ENCODE results near the gene DOCK2.
"Not testable (repeated sequence)": the region's sequence is repeated elsewhere in the genome, so short reads cannot be mapped to it uniquely, and the experiment has no call there.

DOCK2 gene

GRCh38 chr5:169801781-169802180 is 164.7 kb downstream of the DOCK2 start:
- H3K4me3 Mint-ChIP-seq = no peak overlapping the region
- H3K9me3 Mint-ChIP-seq = no peaks in the 10 kb centered on the region
- H3K27ac Mint-ChIP-seq = peak overlapping the region; percentile 73
- peaks cover 91% of the 10 kb centered on the region for H3K36me3 Mint-ChIP-seq (ENCODE audit: low read depth)
- no peaks in the 10 kb centered on the region for H3K27me3 Mint-ChIP-seq
- DNase-seq = no peak
- peaks cover 59% of the 10 kb centered on the region for H3K4me1 Mint-ChIP-seq (ENCODE audit: low read depth)

- Mint-ChIP-seq H3K4me3 (no peak overlapping the region), H3K9me3 (no peaks in the 10 kb centered on the region), H3K36me3 (ENCODE audit: low read depth) (peaks cover 91% of the 10 kb centered on the region), H3K27ac (peak overlapping the region; percentile 44), H3K4me1 (ENCODE audit: low read depth) (peaks cover 57% of the 10 kb centered on the region), H3K27me3 (no peaks in the 10 kb centered on the region)
- no peak for DNase-seq
These were observed 166.3 kb downstream of the DOCK2 start for GRCh38 chr5:169803077-169803981.

- peak overlapping the region; percentile 54 for H3K4me3 Mint-ChIP-seq
- no peaks in the 10 kb centered on the region for H3K27me3 Mint-ChIP-seq
- peaks cover 58% of the 10 kb centered on the region for H3K4me1 Mint-ChIP-seq (ENCODE audit: low read depth)
- H3K27ac Mint-ChIP-seq = peak overlapping the region; percentile 96
- no peak for DNase-seq
- H3K36me3 Mint-ChIP-seq (ENCODE audit: low read depth) = peaks cover 92% of the 10 kb centered on the region
- H3K9me3 Mint-ChIP-seq = no peaks in the 10 kb centered on the region
These were observed 167.8 kb downstream of the DOCK2 start for GRCh38 chr5:169804861-169805260.

- peak; percentile 66 for DNase-seq
- peaks cover 56% of the 10 kb centered on the region for H3K4me1 Mint-ChIP-seq (ENCODE audit: low read depth)
- peak overlapping the region; percentile 54 for H3K4me3 Mint-ChIP-seq
- H3K27me3 Mint-ChIP-seq = no peaks in the 10 kb centered on the region
- no peaks in the 10 kb centered on the region for H3K9me3 Mint-ChIP-seq
- peaks cover 92% of the 10 kb centered on the region for H3K36me3 Mint-ChIP-seq (ENCODE audit: low read depth)
- H3K27ac Mint-ChIP-seq = peak overlapping the region; percentile 96
These were observed 168.5 kb downstream of the DOCK2 start for GRCh38 chr5:169805527-169805934.

GRCh38 chr5:169805937-169806700 is 169.0 kb downstream of the DOCK2 start:
- Mint-ChIP-seq H3K27me3 (no peaks in the 10 kb centered on the region), H3K9me3 (no peaks in the 10 kb centered on the region), H3K4me1 (ENCODE audit: low read depth) (peaks cover 54% of the 10 kb centered on the region), H3K27ac (peak overlapping the region; percentile 96), H3K4me3 (peak overlapping the region; percentile 54), H3K36me3 (ENCODE audit: low read depth) (peaks cover 96% of the 10 kb centered on the region)
- DNase-seq = no peak

GRCh38 chr5:169808118-169808581 is 171.1 kb downstream of the DOCK2 start:
- DNase-seq = no peak
- peaks cover 94% of the 10 kb centered on the region for H3K36me3 Mint-ChIP-seq (ENCODE audit: low read depth)
- H3K9me3 Mint-ChIP-seq = no peaks in the 10 kb centered on the region
- H3K4me1 Mint-ChIP-seq (ENCODE audit: low read depth) = peaks cover 41% of the 10 kb centered on the region
- H3K27ac Mint-ChIP-seq = peak overlapping the region; percentile 22
- H3K4me3 Mint-ChIP-seq = no peak overlapping the region
- H3K27me3 Mint-ChIP-seq = no peaks in the 10 kb centered on the region

GRCh38 chr5:169808880-169809279 is 171.8 kb downstream of the DOCK2 start:
- not testable (repeated sequence) for H3K4me3 Mint-ChIP-seq, H3K27ac Mint-ChIP-seq, DNase-seq, H3K27me3 Mint-ChIP-seq, H3K9me3 Mint-ChIP-seq
- H3K4me1 Mint-ChIP-seq (ENCODE audit: low read depth) = peaks cover 34% of the 10 kb centered on the region
- H3K36me3 Mint-ChIP-seq (ENCODE audit: low read depth) = peaks cover 94% of the 10 kb centered on the region

- DNase-seq = no peak
- no peaks in the 10 kb centered on the region for H3K9me3 Mint-ChIP-seq
- H3K36me3 Mint-ChIP-seq (ENCODE audit: low read depth) = peaks cover 94% of the 10 kb centered on the region
- peak overlapping the region; percentile 27 for H3K27ac Mint-ChIP-seq
- no peak overlapping the region for H3K4me3 Mint-ChIP-seq
- H3K27me3 Mint-ChIP-seq = no peaks in the 10 kb centered on the region
- H3K4me1 Mint-ChIP-seq (ENCODE audit: low read depth) = peaks cover 30% of the 10 kb centered on the region
These were observed 172.2 kb downstream of the DOCK2 start for GRCh38 chr5:169809281-169809680.

- Mint-ChIP-seq H3K4me1 (ENCODE audit: low read depth) (peaks cover 17% of the 10 kb centered on the region), H3K27ac (no peak overlapping the region), H3K9me3 (no peaks in the 10 kb centered on the region), H3K4me3 (no peak overlapping the region), H3K27me3 (no peaks in the 10 kb centered on the region), H3K36me3 (ENCODE audit: low read depth) (peaks cover 91% of the 10 kb centered on the region)
- DNase-seq = no peak
These were observed 173.4 kb downstream of the DOCK2 start for GRCh38 chr5:169810524-169810923.

GRCh38 chr5:169811023-169811422 is 173.9 kb downstream of the DOCK2 start:
- Mint-ChIP-seq H3K9me3 (no peaks in the 10 kb centered on the region), H3K4me1 (ENCODE audit: low read depth) (peaks cover 12% of the 10 kb centered on the region), H3K36me3 (ENCODE audit: low read depth) (peaks cover 91% of the 10 kb centered on the region)

GRCh38 chr5:169811680-169812079 is 174.6 kb downstream of the DOCK2 start:
- H3K27ac Mint-ChIP-seq = no peak overlapping the region
- H3K4me3 Mint-ChIP-seq = no peak overlapping the region
- no peak for DNase-seq

More at GRCh38 chr5:169811023-169811422, 173.9 kb downstream of the DOCK2 start:
- Mint-ChIP-seq H3K4me3 (no peak overlapping the region), H3K27ac (no peak overlapping the region), H3K27me3 (no peaks in the 10 kb centered on the region)
- DNase-seq = no peak

GRCh38 chr5:169812786-169813185 is 175.7 kb downstream of the DOCK2 start:
- H3K4me1 Mint-ChIP-seq (ENCODE audit: low read depth) = peaks cover 8% of the 10 kb centered on the region
- no peak overlapping the region for H3K4me3 Mint-ChIP-seq
- peaks cover 92% of the 10 kb centered on the region for H3K36me3 Mint-ChIP-seq (ENCODE audit: low read depth)
- no peaks in the 10 kb centered on the region for H3K27me3 Mint-ChIP-seq
- H3K27ac Mint-ChIP-seq = no peak overlapping the region
- DNase-seq = no peak
- no peaks in the 10 kb centered on the region for H3K9me3 Mint-ChIP-seq

More at GRCh38 chr5:169811680-169812079, 174.6 kb downstream of the DOCK2 start:
- Mint-ChIP-seq H3K9me3 (no peaks in the 10 kb centered on the region), H3K36me3 (ENCODE audit: low read depth) (peaks cover 92% of the 10 kb centered on the region), H3K27me3 (no peaks in the 10 kb centered on the region), H3K4me1 (ENCODE audit: low read depth) (peaks cover 7% of the 10 kb centered on the region)

- Mint-ChIP-seq H3K4me3 (no peak overlapping the region), H3K27ac (no peak overlapping the region), H3K27me3 (no peaks in the 10 kb centered on the region), H3K36me3 (ENCODE audit: low read depth) (peaks cover 92% of the 10 kb centered on the region), H3K4me1 (ENCODE audit: low read depth) (peaks cover 5% of the 10 kb centered on the region), H3K9me3 (no peaks in the 10 kb centered on the region)
- DNase-seq = no peak
These were observed 177.0 kb downstream of the DOCK2 start for GRCh38 chr5:169814045-169814444.

GRCh38 chr5:169814522-169814921 is 177.4 kb downstream of the DOCK2 start:
- H3K27ac Mint-ChIP-seq = no peak overlapping the region

More at GRCh38 chr5:169814522-169814921, 177.4 kb downstream of the DOCK2 start:
- no peak for DNase-seq
- Mint-ChIP-seq H3K27me3 (no peaks in the 10 kb centered on the region), H3K9me3 (no peaks in the 10 kb centered on the region), H3K36me3 (ENCODE audit: low read depth) (peaks cover 92% of the 10 kb centered on the region), H3K4me1 (ENCODE audit: low read depth) (peaks cover 3% of the 10 kb centered on the region), H3K4me3 (no peak overlapping the region)
